OCI-LY7 (cell line): ENCODE data around the gene RIC1. TPM values are rescaled to one million over a fixed set of nuclear protein-coding genes. Genes with fewer than 3 reads are reported as not detected.

Source experiments
- BruUV-seq: library from RNA; stranded (reverse); fragments of 400-500 nt; replicated peaks from 2 replicates; lab custom pipeline; 2021; lab: Mats Ljungman, UMichigan
- CTCF ChIA-PET: fragments of 300-600 bp; sonication (Branson Sonifier 250); formaldehyde crosslinking; loops from one replicate; lab custom pipeline; 2022; ENCODE audit warnings: antibody characterized with exemption; ENCODE audit not compliant: unreplicated experiment; lab: Charles Lee
- POLR2A ChIA-PET: fragments of 300-600 bp; sonication (Branson Sonifier 250); formaldehyde crosslinking; loops from one replicate; lab custom pipeline; 2022; ENCODE audit warnings: antibody characterized with exemption; lab: Charles Lee
- DNase-seq: peaks from one replicate; pipeline ENCODE4 v3.0.0-alpha.2; 2015; ENCODE audit warnings: low spot score
- H2AFZ ChIP-seq: fragments of 200-600 bp; sonication (generic), shearing (Covaris generic); 2 replicates; pipeline ENCODE4 v1.6.1; 2014; ENCODE audit warnings: mild to moderate bottlenecking, antibody characterized with exemption, low read length, moderate library complexity
- H3K27ac ChIP-seq: fragments of 200-600 bp; sonication (generic); 2 replicates; pipeline ENCODE4 v1.5.1; 2014; ENCODE audit warnings: mixed run types, low read depth, mild to moderate bottlenecking, moderate library complexity, low read length, inconsistent platforms; ENCODE audit not compliant: poor library complexity, severe bottlenecking
- H3K36me3 ChIP-seq: fragments of 200-600 bp; sonication (generic); 2 replicates; pipeline ENCODE4 v1.6.1; 2014; ENCODE audit warnings: mild to moderate bottlenecking, antibody characterized with exemption, low read length, moderate library complexity, mixed read lengths; ENCODE audit not compliant: insufficient read depth
- H3K4me1 ChIP-seq: fragments of 200-600 bp; sonication (generic); 2 replicates; pipeline ENCODE4 v1.5.1; 2014; ENCODE audit warnings: mild to moderate bottlenecking, low read length; ENCODE audit not compliant: insufficient read depth, poor library complexity, severe bottlenecking
- H3K4me2 ChIP-seq: fragments of 200-600 bp; sonication (generic); 2 replicates; pipeline ENCODE4 v1.6.1; 2014; ENCODE audit warnings: mild to moderate bottlenecking, low read length
- H3K4me3 ChIP-seq: fragments of 200-600 bp; sonication (generic); 2 replicates; pipeline ENCODE4 v1.5.1; 2014; ENCODE audit warnings: mild to moderate bottlenecking, low read depth, low read length; ENCODE audit not compliant: poor library complexity, severe bottlenecking
- H3K79me2 ChIP-seq: fragments of 200-600 bp; sonication (generic); 2 replicates; pipeline ENCODE4 v1.6.1; 2016; ENCODE audit warnings: low read depth, mild to moderate bottlenecking, low read length, moderate library complexity, mixed read lengths; ENCODE audit not compliant: insufficient read depth
- H3K9me2 ChIP-seq: fragments of 200-600 bp; sonication (generic); 2 replicates; pipeline ENCODE4 v1.6.1; 2016; ENCODE audit warnings: mild to moderate bottlenecking, low read length, mixed read lengths; ENCODE audit not compliant: insufficient read depth
- H3K9me3 ChIP-seq: fragments of 200-600 bp; sonication (generic); 2 replicates; pipeline ENCODE4 v1.6.1; 2014; ENCODE audit warnings: mild to moderate bottlenecking, mixed run types, low read length, mixed read lengths
- H4K20me1 ChIP-seq: fragments of 200-600 bp; sonication (generic); 2 replicates; pipeline ENCODE4 v1.6.1; 2014; ENCODE audit warnings: mild to moderate bottlenecking, antibody characterized with exemption, low read length, moderate library complexity, mixed read lengths; ENCODE audit not compliant: insufficient read depth
- EZH2phosphoT487 ChIP-seq: fragments of 200-600 bp; sonication (generic); IDR thresholded peaks from 2 replicates; pipeline ENCODE4 v1.6.1; 2018; ENCODE audit warnings: low read depth, borderline replicate concordance, mild to moderate bottlenecking, mixed run types, antibody characterized with exemption, low read length, moderate library complexity, mixed read lengths
- intact Hi-C: fragments of 100-400 bp; cut with micrococcal nuclease; formaldehyde crosslinking; loops from one replicate; pipeline ENCODE4 v1.10.0; 2022; ENCODE audit not compliant: unreplicated experiment
- total RNA-seq, 2 experiments: library from RNA; depleted of rRNA in 1 of 2; stranded (reverse); fragments of >200 nt in 1 of 2; shearing (Covaris generic) in 1 of 2; gene quantifications; 2 replicates each; pipeline ENCODE4 v1.2.3, GENCODE V29; 2014 to 2022
- TF ChIP-seq, protein P1 (sequence below): fragments of 200-600 bp; sonication (generic); conservative IDR thresholded peaks from 2 replicates; pipeline ENCODE4 v1.5.1; 2014; ENCODE audit warnings: mild to moderate bottlenecking, antibody characterized with exemption, low read length, moderate library complexity, mixed read lengths

Gene RIC1
- total RNA-seq, 2 experiments from 2014 or later = 77.0 to 84.6 TPM

DNA sequence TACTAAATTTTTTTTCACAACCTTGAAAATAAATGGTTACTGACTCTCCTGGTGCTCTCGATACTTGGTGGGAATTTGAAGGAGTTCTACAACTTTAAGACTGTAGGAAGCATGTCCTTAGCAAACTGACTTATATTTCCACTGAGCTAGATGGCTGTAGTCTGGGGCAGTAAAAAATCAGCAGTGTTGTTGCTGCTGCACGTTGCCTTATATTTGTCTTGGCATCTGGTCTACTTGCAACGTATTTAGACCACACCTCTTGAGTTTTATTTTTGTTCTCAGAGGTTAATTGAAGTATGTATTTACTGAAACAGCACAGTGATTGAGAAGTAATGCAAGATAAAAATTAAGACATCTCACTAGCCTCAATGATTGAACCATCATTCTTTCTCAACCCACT is 127.7 kb downstream of the RIC1 start:
- Histone ChIP-seq H3K4me2 (no peak overlapping the region), H3K27ac (no peak overlapping the region), H3K36me3 (peaks cover 95% of the 10 kb centered on the region), H3K4me3 (no peak overlapping the region), H3K9me3 (no peaks in the 10 kb centered on the region), H3K9me2 (no peaks in the 10 kb centered on the region), H3K4me1 (no peaks in the 10 kb centered on the region), H4K20me1 (no peaks in the 10 kb centered on the region), H3K79me2 (no peaks in the 10 kb centered on the region), H2AFZ (no peak overlapping the region)
- DNase-seq = no peak
- ChIA-PET POLR2A (interaction anchor here (1.1 to 1.2 kb wide), 2 partner anchors 10 to 16 kb away, joined by 4 to 6 read pairs; no protein-coding TSS in a partner anchor), CTCF (no interaction called here)
- TF ChIP-seq, protein P1, sequence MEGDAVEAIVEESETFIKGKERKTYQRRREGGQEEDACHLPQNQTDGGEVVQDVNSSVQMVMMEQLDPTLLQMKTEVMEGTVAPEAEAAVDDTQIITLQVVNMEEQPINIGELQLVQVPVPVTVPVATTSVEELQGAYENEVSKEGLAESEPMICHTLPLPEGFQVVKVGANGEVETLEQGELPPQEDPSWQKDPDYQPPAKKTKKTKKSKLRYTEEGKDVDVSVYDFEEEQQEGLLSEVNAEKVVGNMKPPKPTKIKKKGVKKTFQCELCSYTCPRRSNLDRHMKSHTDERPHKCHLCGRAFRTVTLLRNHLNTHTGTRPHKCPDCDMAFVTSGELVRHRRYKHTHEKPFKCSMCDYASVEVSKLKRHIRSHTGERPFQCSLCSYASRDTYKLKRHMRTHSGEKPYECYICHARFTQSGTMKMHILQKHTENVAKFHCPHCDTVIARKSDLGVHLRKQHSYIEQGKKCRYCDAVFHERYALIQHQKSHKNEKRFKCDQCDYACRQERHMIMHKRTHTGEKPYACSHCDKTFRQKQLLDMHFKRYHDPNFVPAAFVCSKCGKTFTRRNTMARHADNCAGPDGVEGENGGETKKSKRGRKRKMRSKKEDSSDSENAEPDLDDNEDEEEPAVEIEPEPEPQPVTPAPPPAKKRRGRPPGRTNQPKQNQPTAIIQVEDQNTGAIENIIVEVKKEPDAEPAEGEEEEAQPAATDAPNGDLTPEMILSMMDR = no peak
- TF ChIP-seq EZH2phosphoT487 = no peak
- no TSS peak for BruUV-seq
- intact Hi-C loops = no loop called here

- BruUV-seq = no TSS peak
- CTCF ChIA-PET = no interaction called here
Measured at GRCh38 chr9:5760338-5760737, 131.4 kb downstream of the RIC1 start.

More at GRCh38 chr9:5760338-5760737, 131.4 kb downstream of the RIC1 start:
- Histone ChIP-seq H4K20me1 (no peaks in the 10 kb centered on the region), H3K4me3 (no peak overlapping the region), H2AFZ (no peak overlapping the region), H3K36me3 (peaks cover 96% of the 10 kb centered on the region), H3K27ac (no peak overlapping the region), H3K4me2 (no peak overlapping the region), H3K9me2 (no peaks in the 10 kb centered on the region), H3K9me3 (no peaks in the 10 kb centered on the region), H3K4me1 (peaks cover 24% of the 10 kb centered on the region), H3K79me2 (0 out of 2 replicates have a peak, but pooled peaks cover 4% of the 10 kb centered on the region)
- POLR2A ChIA-PET = interaction anchor here (0.7 kb wide), 1 partner anchor 10 kb away, joined by 3 read pairs; no protein-coding TSS in a partner anchor
- TF ChIP-seq, protein P1 = no peak
- TF ChIP-seq EZH2phosphoT487 = no peak
- DNase-seq = no peak
- intact Hi-C loops = loop anchor here (5.0 kb wide), 1 partner anchor 133 kb away; the partner anchor contains the start of gene RIC1
